Effector CD4-positive, alpha-beta T cell (primary cell): ENCODE data around the gene CABLES2.

ENCODE experiments used
- DNase-seq: peaks from one replicate; pipeline ENCODE4 v3.0.0-alpha.2; 2020

Gene CABLES2

GRCh38 chr20:62357681-62358080, 49.4 kb downstream of the CABLES2 start:
- DNase-seq: no peak

- no peak for DNase-seq
Measured at GRCh38 chr20:62357187-62357667, 49.9 kb downstream of the CABLES2 start.

GRCh38 chr20:62356589-62357186, 50.4 kb downstream of the CABLES2 start:
- DNase-seq: no peak

- DNase-seq: no peak
Measured at GRCh38 chr20:62355878-62356588, 51.1 kb downstream of the CABLES2 start.

GRCh38 chr20:62355516-62355877, 51.6 kb downstream of the CABLES2 start:
- no peak for DNase-seq

- DNase-seq: no peak
Measured at GRCh38 chr20:62354811-62355341, 52.2 kb downstream of the CABLES2 start.

GRCh38 chr20:62354031-62354808, 52.9 kb downstream of the CABLES2 start:
- DNase-seq: no peak

GRCh38 chr20:62353289-62354030, 53.6 kb downstream of the CABLES2 start:
- no peak for DNase-seq

GRCh38 chr20:62352402-62353288, 54.4 kb downstream of the CABLES2 start:
- no peak for DNase-seq

GRCh38 chr20:62351469-62352401, 55.4 kb downstream of the CABLES2 start:
- DNase-seq: no peak

- DNase-seq: no peak
Measured at GRCh38 chr20:62350629-62351422, 56.3 kb downstream of the CABLES2 start.

- DNase-seq: no peak
Measured at GRCh38 chr20:62350098-62350628, 56.9 kb downstream of the CABLES2 start.

GRCh38 chr20:62349556-62350097, 57.5 kb downstream of the CABLES2 start:
- DNase-seq: no peak

- DNase-seq: no peak
Measured at GRCh38 chr20:62348604-62349003, 58.5 kb downstream of the CABLES2 start.

GRCh38 chr20:62347445-62347844, 59.6 kb downstream of the CABLES2 start:
- no peak for DNase-seq

GRCh38 chr20:62347151-62347404, 60.0 kb downstream of the CABLES2 start:
- DNase-seq: no peak

GRCh38 chr20:62346398-62347150, 60.5 kb downstream of the CABLES2 start:
- DNase-seq: no peak

GRCh38 chr20:62345681-62346370, 61.3 kb downstream of the CABLES2 start:
- no peak for DNase-seq
